SK-N-MC (cell line): Measurements from ENCODE around the gene KLHL26.

Source experiments
- EZH2 ChIP-seq: fragments of 200-600 bp; sonication (generic); IDR thresholded peaks from one replicate; pipeline ENCODE4 v1.6.1; 2017; ENCODE audit warnings: antibody characterized with exemption
- FOXP2 ChIP-seq: optimal IDR thresholded peaks from 2 replicates; pipeline ENCODE3; 2011; ENCODE audit warnings: mild to moderate bottlenecking, moderate library complexity; ENCODE audit not compliant: insufficient read depth; ENCODE audit errors: extremely low read length, control extremely low read depth
- POLR2AphosphoS5 ChIP-seq: IDR thresholded peaks from 2 replicates; pipeline ENCODE4 v1.6.1; 2012; ENCODE audit warnings: mild to moderate bottlenecking, low read depth, low read length, borderline replicate concordance

DNA sequence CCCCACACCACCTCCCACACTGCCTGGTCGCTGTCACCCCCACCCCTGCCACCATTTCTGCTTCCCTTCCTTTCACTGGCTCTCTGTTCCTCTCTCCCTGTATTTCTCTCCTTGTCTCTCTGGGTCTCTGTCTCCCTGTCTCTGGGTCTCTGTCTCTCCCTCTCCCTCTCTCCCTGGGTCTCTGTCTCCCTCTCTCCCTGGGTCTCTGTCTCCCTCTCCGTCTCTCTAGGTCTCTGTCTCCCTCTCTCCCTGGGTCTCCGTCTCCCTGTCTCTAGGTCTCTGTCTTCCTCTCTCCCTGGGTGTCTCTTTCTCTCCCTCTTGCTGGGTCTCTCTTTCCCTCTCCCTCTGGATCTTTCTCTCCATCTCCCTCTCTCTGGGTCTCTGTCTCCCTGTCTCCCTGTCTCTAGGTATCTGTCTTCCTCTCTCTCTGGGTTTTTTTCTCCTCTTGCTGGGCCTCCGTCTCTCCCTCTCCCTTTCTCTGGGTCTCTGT lies 21.6 kb downstream of the KLHL26 start:
- no peak for TF ChIP-seq POLR2AphosphoS5
- TF ChIP-seq EZH2, result no peak
- no peak for TF ChIP-seq FOXP2
